NCI-H345 treated with DMSO at 0.1 percent for 48 hours (cell line): Measurements from ENCODE around the gene DESI1.
"Not testable (repeated sequence)": the region's sequence is repeated elsewhere in the genome, so short reads cannot be mapped to it uniquely, and the experiment has no call there.

Experiments used
- DNase-seq: peaks from one replicate; lab custom pipeline; 2025; ENCODE audit not compliant: unreplicated experiment; lab: John Stamatoyannopoulos, UW

DESI1 gene

DNA sequence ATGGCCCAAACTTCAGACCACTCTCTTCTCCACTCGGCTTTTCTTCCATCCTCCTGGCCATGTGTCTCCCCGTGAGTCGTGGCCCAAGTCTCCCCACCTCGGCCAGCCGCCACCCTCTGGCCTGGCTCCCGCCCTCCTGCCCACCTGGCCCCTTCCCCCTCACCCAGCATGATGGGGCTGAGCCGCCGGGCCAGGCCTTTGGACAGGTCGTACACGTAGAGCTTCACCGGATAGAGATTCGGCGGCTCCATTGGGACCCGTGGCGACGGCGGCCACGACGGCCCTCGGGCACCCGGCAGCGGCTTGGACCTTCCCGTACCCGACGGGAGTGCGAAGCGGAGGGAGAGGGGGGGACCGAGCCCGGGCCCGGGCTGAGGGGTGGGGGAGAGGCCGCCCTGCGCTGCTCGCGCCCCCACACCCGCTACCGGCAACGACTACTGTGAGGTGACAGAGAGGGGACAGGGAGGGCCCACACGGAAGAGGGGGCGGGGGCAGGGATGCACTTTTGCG lies at the start of gene DESI1:
TSS of gene DESI1 (minus strand) at position 455 of the 510 bp plus-strand sequence. CDS start at position 251, 204 bp downstream.
- no peak for DNase-seq

DNA sequence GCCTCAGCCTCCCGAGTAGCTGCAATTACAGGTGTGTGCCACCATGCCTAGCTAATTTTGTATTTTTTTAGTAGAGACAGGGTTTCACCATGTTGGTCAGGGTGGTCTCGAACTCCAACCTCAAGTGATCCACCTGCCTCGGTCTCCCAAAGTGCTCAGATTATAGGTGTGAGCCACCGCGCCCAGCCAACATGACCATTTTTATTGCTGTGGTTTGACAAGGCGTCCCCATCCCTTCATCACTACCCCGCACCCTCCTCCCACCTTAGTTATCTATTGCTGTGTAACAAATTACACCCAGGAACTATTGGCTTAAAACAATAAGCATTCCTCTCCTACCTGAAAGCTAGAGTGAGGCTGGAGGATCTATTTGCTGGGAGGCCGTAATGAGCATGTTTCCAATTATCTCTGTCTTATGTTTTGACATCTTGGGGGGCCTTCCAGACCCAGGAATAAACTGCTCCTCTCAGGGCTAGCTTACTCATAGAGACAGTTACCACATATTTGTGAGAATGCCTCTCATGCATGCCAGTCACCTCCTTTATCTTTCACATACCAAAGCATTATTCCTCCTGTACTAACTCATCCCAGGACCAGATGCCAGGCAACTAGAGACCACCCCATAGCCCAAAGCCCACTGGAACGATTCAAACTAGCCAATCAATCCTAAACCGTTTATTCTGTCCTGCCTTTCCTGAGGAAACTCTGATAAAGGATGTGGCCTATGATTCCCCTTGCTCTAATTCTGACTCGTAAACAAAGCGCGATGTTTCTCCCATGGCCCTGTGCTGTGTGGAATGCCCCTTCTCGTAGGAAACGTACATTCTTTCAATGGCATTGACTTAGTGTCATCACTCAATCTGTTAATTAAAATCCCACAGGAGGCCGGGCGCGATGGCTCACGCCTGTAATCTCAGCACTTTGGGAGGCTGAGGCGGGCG lies 48.4 kb upstream of the DESI1 start:
- DNase-seq, result no peak

DNA sequence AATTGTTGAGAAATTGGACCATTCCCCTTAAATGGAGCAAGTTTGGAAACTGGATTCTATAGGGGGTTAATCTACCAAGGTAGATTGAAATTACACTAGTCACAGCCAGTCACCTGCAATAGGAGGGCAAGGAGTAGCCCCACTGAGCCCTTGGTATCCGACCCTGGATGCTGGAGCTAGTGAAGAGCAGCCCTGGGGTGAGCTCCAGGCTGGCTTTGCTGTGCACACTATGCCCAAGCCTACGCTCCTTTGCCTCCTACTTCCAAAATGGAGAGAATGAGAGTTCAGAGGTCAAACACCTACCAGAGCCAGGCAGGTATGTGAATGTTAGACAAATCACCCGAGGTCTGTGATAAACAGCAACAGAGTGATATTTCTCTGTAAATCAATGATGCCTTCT lies 44.1 kb upstream of the DESI1 start:
- DNase-seq, result no peak

DNA sequence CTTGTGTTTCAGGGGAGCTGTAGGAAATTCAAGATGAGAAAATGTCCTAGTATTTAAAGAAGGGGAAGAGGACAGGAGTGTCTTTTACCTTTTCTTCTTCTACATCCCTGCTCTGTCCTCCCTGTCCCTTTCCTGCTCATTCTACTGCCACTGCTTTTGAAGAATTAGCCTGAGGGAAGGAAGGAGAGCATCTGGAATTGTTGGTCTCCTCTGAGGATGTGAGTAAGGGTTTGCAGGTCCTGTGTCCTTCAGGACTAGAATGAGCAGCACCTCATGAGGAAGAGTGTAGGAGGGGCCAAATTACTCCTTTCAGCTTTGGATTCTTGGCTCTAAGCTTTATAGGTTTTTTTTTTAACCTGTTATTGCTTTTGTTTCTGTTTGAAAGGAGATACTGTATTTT lies 43.6 kb upstream of the DESI1 start:
- DNase-seq, result no peak

DNA sequence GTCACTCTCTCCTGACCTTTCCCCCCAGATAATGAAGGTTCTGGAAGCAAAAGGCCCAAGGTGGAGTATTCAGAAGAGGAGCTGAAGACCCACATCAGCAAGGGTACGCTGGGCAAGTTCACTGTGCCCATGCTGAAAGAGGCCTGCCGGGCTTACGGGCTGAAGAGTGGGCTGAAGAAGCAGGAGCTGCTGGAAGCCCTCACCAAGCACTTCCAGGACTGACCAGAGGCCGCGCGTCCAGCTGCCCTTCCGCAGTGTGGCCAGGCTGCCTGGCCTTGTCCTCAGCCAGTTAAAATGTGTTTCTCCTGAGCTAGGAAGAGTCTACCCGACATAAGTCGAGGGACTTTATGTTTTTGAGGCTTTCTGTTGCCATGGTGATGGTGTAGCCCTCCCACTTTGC lies 42.8 kb upstream of the DESI1 start:
- not testable (repeated sequence) for DNase-seq

DNA sequence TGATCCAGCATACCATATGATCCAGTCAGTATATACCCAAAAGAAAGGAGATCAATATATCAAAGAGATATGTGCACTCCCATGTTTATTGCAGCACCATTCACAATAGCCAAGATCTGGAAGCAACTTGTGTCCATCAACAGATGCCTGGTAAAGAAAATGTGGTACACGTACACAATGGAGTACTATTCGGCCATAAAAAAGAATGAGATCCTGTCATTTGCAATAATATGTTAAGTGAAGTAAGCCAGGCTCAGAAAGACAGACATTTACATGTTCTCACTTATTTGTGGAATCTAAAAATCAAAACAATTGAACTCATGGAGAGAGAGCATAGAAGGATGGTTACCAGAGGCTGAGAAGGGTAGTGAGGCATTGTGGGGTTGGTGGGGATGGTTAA lies 40.9 kb upstream of the DESI1 start:
- DNase-seq, result no peak

DNA sequence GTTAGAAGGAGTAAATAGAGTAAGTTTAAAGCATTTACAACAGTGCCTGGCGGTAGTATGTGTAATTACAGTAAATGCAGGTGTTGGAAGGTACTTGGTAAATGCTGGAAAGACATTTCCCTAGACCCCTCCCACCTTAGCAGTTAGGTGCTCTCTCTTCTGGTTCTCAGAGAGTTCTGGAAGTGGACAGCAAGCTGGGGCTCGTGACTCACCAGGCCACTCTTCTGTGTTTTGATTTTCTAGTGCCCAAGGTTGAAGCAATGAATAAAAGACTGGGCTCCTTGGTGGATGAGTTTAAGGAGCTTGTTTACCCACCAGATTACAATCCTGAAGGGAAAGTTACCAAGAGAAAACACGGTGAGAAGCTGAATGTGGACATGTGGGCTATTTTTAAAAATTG lies 40.2 kb upstream of the DESI1 start:
- no peak for DNase-seq

DNA sequence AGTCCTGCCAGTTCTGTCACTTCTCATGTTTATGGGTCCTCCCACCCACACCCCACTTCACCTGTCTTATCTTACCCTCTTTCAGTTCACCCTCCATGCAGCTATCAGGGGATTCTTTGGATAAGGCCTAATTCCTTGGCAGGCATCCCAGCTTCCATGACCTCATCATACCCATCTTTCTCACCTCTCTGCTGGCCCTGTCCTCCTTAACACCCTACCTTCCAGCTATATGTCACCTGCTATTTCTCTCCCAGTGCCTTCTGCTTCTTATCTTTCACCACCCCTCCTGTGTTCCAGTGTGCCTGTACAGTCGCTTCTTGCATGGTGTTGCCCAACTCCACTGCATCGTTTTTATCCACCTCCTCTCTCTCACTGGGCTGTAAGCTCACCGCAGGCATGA lies 39.6 kb upstream of the DESI1 start:
- DNase-seq, result no peak

DNA sequence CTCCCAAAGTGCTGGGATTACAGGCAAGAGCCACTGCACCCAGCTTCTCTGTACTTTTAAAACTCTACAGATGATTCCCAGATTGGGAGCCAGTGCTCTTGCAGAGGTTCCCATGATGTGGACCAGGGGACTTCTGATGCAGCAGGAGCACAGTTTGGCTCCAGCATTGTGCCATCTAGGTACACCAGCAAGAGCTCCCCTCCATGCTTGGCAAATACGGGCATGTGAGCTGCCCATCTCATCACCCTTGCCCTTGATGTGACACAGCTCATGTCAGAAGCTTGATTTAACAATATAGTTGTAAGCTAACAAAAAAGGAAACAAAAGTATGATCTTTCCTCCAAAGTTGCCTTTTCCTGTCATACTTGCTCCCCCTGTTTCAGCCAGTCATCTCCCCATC lies 39.1 kb upstream of the DESI1 start:
- DNase-seq, result no peak

DNA sequence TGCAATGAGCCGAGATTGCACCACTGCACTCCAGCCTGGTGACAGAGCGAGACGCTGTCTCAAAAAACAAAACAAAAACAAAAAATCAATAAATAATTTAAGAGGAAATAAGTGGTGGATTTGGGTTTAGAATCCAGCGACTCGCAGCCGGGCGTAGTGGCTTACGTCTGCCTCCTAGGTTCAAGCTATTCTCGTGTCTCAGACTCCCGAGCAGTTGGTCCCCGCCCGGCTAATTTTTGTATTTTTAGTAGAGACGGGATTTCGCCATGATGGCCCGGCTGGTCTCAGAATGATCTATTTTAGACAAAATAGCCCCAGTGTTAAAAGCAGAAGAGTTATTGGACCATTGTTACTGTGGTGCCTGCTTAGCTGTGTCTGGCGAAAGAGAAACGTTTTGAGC lies 38.0 kb upstream of the DESI1 start:
- no peak for DNase-seq

DNA sequence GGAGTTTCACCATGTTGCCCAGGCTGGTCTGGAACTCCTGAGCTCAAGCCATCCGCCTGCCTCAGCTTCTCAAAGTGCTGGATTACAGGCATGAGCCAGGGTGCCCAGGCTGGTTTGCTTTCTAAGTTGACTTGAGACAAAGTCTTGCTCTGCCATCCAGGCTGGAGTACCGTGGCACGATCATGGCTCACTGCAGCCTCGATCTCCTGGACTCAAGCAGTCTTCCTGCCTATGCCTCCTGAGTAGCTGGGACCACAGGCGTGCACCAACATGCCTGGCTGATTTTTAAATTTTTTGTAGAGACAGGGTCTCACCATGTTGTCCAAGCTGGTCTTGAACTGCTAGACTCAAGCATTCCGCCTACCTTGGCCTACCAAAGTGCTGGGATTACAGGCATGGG lies 36.9 kb upstream of the DESI1 start:
- no peak for DNase-seq

DNA sequence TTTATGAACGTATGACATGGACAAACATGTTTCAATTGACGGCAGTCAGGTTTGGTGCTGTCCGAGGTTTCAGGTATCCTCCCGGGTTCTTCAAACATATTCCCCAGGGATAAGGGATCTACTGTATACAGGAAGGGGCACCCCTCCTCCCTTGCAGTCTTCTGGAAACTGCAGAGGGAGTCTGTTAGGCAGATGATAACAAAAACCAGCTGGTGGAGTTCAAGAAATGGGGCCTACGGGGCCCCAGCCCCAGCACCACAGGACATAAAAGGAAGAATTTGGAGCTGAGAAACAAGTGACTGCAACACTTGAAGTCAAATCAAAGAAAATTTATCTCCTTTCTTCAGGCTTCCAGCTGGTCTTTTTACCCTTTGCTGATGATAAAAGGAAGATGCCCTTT lies 35.7 kb upstream of the DESI1 start:
- DNase-seq, result no peak

DNA sequence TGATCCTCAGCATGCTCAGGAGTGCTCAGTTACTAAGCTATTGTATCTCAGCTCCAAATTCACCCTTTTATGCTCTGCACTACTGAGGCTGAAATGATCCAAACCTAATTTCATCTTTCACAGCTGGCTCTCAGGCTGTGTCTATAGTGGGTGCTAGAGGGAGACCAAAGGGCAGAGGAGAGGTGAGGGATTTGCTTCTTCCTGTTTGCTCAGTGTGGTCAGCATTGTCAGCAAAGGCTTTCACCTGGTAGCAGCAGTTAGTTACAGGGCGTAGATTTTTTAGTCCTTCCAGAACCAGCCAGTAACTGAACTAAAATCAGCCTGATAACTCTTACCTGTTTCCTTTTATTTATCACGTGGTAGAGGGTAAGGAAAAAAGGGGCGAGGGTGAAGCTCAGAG lies 33.5 kb upstream of the DESI1 start:
- no peak for DNase-seq

DNA sequence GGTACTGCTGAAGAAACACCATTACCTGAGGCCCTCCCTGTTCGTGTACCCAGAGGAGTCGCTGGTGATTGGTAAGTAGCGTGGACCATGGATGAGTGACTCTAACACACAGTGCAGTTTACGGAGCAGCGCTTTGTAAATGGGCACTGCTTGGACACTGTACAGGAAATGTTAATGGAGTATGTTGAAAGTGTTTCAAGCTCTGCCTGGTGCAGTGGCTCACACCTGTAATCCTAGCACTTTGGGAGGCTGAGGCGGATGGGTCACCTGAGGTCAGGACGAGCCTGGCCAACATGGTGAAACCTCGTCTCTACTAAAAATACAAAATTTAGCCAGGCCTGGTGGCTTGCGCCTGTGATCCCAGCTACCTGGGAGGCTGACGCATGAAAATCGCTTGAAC lies 30.0 kb upstream of the DESI1 start:
- DNase-seq, result no peak

DNA sequence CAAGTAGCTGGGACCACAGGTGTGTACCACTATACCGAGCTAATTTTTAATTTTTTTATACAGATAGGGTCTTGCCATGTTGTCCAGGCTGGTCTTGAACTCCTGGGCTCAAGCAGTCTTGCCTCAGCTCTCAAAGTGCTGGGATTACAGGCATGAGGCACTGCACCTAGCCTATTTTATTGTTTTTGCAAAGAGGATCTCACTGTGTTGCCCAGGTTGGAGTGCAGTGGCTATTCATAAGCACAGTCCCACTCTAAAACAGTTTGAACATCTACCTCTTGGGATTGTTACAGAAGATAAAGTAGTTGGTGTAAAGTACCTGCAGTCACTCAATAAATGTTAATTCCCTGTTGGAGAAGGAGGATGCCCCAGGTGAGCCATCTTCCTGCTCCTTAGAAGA lies 29.4 kb upstream of the DESI1 start:
- DNase-seq, result no peak

DNA sequence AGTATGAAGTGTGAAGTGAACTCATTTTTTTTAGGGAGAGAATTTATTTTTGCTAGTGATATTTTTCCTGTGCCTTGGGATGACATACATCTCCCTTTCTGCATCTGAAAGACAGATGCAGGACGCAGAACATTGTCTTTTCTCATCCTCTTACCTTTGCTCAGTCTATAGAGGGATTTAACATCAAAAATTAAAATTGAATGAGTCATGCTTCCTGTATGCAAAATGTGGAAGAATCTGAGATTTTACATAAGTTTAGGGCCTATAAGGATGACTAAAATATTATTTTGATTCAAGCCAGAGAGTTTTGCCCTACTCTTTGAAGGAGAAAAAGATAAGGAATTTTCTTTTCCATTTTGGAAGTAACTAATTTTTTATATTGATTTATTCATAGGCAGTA lies 27.6 kb upstream of the DESI1 start:
- DNase-seq, result no peak

DNA sequence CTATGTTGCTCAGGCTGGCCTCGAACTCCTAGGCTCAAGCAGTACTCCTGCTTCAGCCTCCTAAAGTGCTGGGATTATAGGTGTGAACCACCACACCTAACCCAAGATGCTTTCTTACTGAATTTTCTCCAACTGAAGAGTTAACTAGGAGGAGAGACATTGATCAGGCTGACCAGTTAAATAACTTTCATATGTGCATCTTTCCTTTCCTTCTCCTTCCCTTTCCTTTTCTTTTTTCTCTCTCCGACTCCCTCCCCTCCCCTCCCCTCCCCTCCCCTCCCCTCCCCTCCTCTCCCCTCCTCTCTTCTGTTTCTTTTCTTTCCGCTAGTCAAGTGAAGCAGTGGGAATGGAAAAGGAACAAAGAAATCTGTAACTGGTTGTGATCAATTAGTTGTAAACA lies 26.9 kb upstream of the DESI1 start:
- no peak for DNase-seq

DNA sequence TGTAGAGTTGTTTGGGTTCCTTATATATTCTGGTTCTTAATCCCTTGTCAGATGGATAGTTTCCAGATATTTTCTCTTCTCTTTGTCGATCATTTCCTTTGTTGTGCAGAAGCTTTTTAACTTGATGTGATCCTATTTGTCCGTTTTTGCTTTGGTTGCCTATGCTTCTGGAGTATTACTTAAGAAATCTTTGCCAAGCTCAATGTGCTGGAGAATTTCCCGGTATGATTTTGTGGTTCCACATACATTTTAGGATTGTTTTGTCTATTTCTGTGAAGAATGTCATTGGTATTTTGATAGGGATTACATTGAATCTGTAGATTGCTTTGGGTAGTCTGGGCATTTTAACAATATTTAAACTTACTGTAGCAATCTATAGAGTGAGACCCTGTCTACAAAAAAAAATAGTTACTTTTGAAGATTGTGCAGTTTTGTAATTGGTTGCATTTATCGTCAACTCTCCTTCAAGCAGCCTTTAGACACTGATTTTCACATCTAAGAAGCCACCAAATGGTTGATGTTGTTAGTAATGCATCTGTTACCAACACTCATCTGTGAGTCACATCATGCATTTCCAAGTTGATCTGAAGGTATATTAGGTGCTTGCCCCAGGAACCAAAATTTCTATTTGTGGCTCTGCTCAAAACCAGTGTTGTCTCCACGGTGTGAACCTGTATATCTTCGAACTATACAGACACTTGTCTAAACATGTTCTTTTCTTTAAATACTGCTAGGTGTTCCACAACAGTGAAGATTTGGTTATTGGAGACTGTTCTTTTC lies 21.7 kb upstream of the DESI1 start:
- no peak for DNase-seq

DNA sequence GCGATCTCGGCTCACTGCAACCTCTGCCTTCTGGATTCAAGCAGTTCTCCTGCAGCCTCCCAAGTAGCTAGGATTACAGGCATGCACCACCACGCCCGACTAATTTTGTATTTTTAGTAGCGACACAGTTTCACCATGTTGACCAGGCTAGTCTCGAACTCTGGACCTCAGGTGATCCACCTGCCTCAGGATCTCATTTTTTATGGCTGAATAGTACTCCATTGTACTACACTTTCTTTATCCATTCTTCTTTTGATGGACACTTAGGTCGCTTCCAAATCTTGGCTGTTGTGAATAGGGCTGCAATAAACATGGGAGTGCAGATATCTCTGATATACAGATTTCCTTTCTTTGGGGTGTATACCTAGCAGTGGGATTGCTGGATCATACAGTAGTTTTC lies 21.0 kb upstream of the DESI1 start:
- no peak for DNase-seq

DNA sequence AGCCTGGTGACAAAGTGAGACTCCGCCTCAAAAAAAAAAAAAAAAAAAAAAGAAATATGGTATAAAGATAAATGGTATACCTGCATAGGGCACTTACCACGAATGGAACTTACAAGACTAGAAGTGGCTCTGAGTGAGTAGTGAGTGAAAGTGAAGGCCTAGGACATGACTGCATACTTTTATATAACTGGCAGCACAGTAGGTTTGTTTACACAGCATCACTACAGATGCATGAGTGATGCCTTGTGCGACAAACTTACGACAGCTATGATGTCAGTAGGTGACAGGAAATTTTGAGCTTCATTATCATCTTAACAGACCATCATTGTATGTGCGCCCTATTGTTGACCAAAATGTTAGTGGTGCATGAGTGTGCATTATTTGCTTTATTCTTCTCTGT lies 17.9 kb upstream of the DESI1 start:
- DNase-seq, result no peak

DNA sequence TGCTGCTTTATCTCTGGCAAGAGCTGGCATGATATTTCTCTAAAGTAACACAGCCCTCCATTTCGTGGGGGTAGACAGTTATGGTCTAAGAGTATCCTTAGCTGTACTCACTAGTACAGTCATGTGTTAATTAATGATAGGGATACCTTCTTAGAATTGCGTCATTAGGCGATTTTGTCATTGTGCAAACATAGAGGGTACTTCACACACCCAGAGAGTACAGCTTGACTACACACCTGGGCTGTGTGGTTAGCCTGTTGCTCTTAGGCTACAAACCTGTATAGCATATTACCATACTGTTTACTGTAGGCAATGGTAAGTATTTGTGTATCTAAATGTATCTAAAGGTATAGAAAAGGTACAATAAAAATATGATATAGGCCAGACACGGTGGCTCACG lies 17.3 kb upstream of the DESI1 start:
- DNase-seq, result no peak

DNA sequence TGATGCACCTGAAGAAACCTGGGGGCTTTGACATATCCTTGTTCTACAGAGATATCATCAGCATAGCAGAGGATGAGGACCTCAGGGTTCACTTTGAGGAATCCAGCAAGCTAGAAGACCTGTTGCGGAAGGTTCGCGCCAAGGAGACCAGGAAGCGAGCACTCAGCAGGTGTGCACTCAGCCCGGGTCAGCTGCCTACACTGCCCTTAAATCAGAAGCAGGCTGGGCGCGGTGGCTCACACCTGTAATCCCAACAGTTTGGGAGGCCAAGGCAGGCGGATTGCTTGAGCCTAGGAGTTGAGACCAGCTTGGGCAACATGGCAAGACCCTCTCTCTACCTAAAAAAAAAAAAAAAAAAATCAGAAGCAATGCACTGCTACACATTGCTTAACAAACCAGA lies 16.8 kb upstream of the DESI1 start:
- not testable (repeated sequence) for DNase-seq
